OCI-LY3 (cell line): ENCODE data around the gene ACADVL.
A peak's percentile ranks its signal among the peaks of the same experiment; 100 is the strongest.

Experiments used
- H2AFZ ChIP-seq: fragments of 200-600, 300-600 bp; shearing (Covaris generic); 2 replicates; pipeline ENCODE4 v1.6.0; 2014; ENCODE audit warnings: antibody characterized with exemption, low read depth, low read length
- H3K27ac ChIP-seq: fragments of 200-600, 300-600 bp; sonication (generic); 2 replicates; pipeline ENCODE4 v1.5.1; 2014; ENCODE audit warnings: mild to moderate bottlenecking, low read length, moderate library complexity, mixed read lengths
- H3K27me3 ChIP-seq: fragments of 200-600, 300-600 bp; sonication (generic); 2 replicates; pipeline ENCODE4 v1.6.1; 2014; ENCODE audit warnings: low read depth, low read length, mixed read lengths
- H3K36me3 ChIP-seq: fragments of 200-600, 300-600 bp; sonication (generic); replicated peaks from 2 replicates; pipeline ENCODE3; 2014; ENCODE audit warnings: low read depth, low read length, mixed read lengths
- H3K4me1 ChIP-seq: fragments of 300-600, 200-600 bp; sonication (generic); 2 replicates; pipeline ENCODE4 v1.6.1; 2014; ENCODE audit warnings: low read length, mixed read lengths
- H3K4me2 ChIP-seq: fragments of 200-600, 300-600 bp; sonication (generic); 2 replicates; pipeline ENCODE4 v1.6.1; 2014; ENCODE audit warnings: low read length, mixed read lengths
- H3K4me3 ChIP-seq: fragments of 300-600, 200-600 bp; sonication (generic); 2 replicates; pipeline ENCODE4 v1.5.1; 2014; ENCODE audit warnings: antibody characterized with exemption, mild to moderate bottlenecking, low read length, moderate library complexity
- H3K79me2 ChIP-seq: fragments of 300-600, 200-600 bp; shearing (Covaris generic); 2 replicates; pipeline ENCODE4 v1.6.1; 2014; ENCODE audit warnings: mild to moderate bottlenecking, low read length, mixed read lengths
- H3K9ac ChIP-seq: fragments of 300-600, 200-600 bp; shearing (Covaris generic); 2 replicates; pipeline ENCODE4 v1.6.0; 2014; ENCODE audit warnings: mild to moderate bottlenecking, low read length, moderate library complexity
- H3K9me3 ChIP-seq: fragments of 200-600, 300-600 bp; shearing (Covaris generic); 2 replicates; pipeline ENCODE4 v1.6.1; 2014; ENCODE audit warnings: low read length, mixed read lengths; ENCODE audit not compliant: insufficient read depth
- H4K20me1 ChIP-seq: fragments of 200-600, 300-600 bp; sonication (generic); 2 replicates; pipeline ENCODE4 v1.6.1; 2016; ENCODE audit warnings: low read length, mixed read lengths; ENCODE audit not compliant: insufficient read depth
- CTCF ChIP-seq: fragments of 200-600, 300-600 bp; sonication (generic); IDR thresholded peaks from 2 replicates; pipeline ENCODE4 v1.5.1; 2014; ENCODE audit warnings: antibody characterized with exemption, low read length, low read depth
- EZH2phosphoT487 ChIP-seq: fragments of 200-600 bp; shearing (Covaris generic); IDR thresholded peaks from 2 replicates; pipeline ENCODE4 v1.6.1; 2018; ENCODE audit warnings: antibody characterized with exemption, mixed run types, low read depth

Gene ACADVL

GRCh38 chr17:7246779-7247178 lies 27.0 kb downstream of the ACADVL start:
- H3K27me3 ChIP-seq, result no peaks in the 10 kb centered on the region
- no peak overlapping the region for H3K27ac ChIP-seq
- H3K79me2 ChIP-seq, result peaks cover 61% of the 10 kb centered on the region
- TF ChIP-seq EZH2phosphoT487, result no peak
- no peak overlapping the region for H2AFZ ChIP-seq
- H3K36me3 ChIP-seq, result peaks cover 5% of the 10 kb centered on the region
- no peak overlapping the region for H3K4me3 ChIP-seq
- no peak overlapping the region for H3K4me2 ChIP-seq
- peaks cover 14% of the 10 kb centered on the region for H3K4me1 ChIP-seq
- no peaks in the 10 kb centered on the region for H3K9me3 ChIP-seq
- peaks cover 8% of the 10 kb centered on the region for H4K20me1 ChIP-seq
- H3K9ac ChIP-seq, result no peak overlapping the region

- H2AFZ ChIP-seq, result no peak overlapping the region
- TF ChIP-seq EZH2phosphoT487 (no peak), CTCF (no peak)
- peaks cover 3% of the 10 kb centered on the region for H3K36me3 ChIP-seq
- peaks cover 69% of the 10 kb centered on the region for H3K79me2 ChIP-seq
- H3K27ac ChIP-seq, result no peak overlapping the region
- H3K4me1 ChIP-seq, result peaks cover 16% of the 10 kb centered on the region
- H3K9ac ChIP-seq, result no peak overlapping the region
- H3K4me2 ChIP-seq, result peak overlapping the region; percentile 95
- peaks cover 8% of the 10 kb centered on the region for H4K20me1 ChIP-seq
- H3K4me3 ChIP-seq, result no peak overlapping the region
- H3K27me3 ChIP-seq, result no peaks in the 10 kb centered on the region
- H3K9me3 ChIP-seq, result no peaks in the 10 kb centered on the region
Observed at GRCh38 chr17:7248796-7249195, 29.1 kb downstream of the ACADVL start.

GRCh38 chr17:7249214-7249613 lies 29.5 kb downstream of the ACADVL start:
- Histone ChIP-seq H3K27me3 (no peaks in the 10 kb centered on the region), H4K20me1 (peaks cover 8% of the 10 kb centered on the region), H3K4me3 (peak overlapping the region; percentile 98), H3K27ac (no peak overlapping the region), H3K4me2 (peak overlapping the region; percentile 95), H3K79me2 (peaks cover 69% of the 10 kb centered on the region), H2AFZ (no peak overlapping the region), H3K36me3 (peaks cover 6% of the 10 kb centered on the region), H3K4me1 (peaks cover 16% of the 10 kb centered on the region), H3K9ac (peak overlapping the region; percentile 98; the same call in 1 of the 2 replicates), H3K9me3 (no peaks in the 10 kb centered on the region)
- TF ChIP-seq CTCF (no peak), EZH2phosphoT487 (no peak)

GRCh38 chr17:7249830-7250229 lies 30.1 kb downstream of the ACADVL start:
- Histone ChIP-seq H3K27me3 (no peaks in the 10 kb centered on the region), H2AFZ (no peak overlapping the region), H3K4me1 (peaks cover 16% of the 10 kb centered on the region), H3K4me3 (peak overlapping the region; percentile 98), H3K27ac (peak overlapping the region; percentile 94), H3K4me2 (peak overlapping the region; percentile 95), H3K79me2 (peaks cover 69% of the 10 kb centered on the region), H4K20me1 (peaks cover 8% of the 10 kb centered on the region), H3K36me3 (peaks cover 12% of the 10 kb centered on the region), H3K9ac (peak overlapping the region; percentile 98), H3K9me3 (no peaks in the 10 kb centered on the region)
- no peak for TF ChIP-seq CTCF
- no peak for TF ChIP-seq EZH2phosphoT487
